DND-41 (cell line): ENCODE results near the gene DDC.
"Not testable (repeated sequence)": the region's sequence is repeated elsewhere in the genome, so short reads cannot be mapped to it uniquely, and the experiment has no call there.

ENCODE experiments used
- EZH2 ChIP-seq: IDR thresholded peaks from 3 replicates; pipeline ENCODE4 v1.6.1; 2012; ENCODE audit warnings: borderline replicate concordance, low read depth, mild to moderate bottlenecking, moderate library complexity, low read length, inconsistent platforms; ENCODE audit not compliant: severe bottlenecking
- TF ChIP-seq, protein P1 (sequence below): IDR thresholded peaks from 2 replicates; pipeline ENCODE4 v1.5.1; 2012; ENCODE audit warnings: borderline replicate concordance, low read length, moderate library complexity, mild to moderate bottlenecking; ENCODE audit not compliant: poor library complexity, severe bottlenecking; ENCODE audit errors: extremely low read depth

DNA sequence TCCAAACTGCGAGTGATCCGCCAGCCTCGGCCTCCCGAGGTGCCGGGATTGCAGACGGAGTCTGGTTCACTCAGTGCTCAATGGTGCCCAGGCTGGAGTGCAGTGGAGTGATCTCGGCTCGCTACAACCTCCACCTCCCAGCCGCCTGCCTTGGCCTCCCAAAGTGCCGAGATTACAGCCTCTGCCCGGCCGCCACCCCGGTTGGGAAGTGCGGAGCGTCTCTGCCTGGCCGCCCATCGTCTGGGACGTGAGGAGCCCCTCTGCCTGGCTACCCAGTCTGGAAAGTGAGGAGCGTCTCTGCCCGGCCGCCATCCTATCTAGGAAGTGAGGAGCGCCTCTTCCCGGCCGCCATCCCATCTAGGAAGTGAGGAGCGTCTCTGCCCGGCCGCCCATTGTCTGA, 106.0 kb downstream of the DDC start:
- TF ChIP-seq, protein P1, sequence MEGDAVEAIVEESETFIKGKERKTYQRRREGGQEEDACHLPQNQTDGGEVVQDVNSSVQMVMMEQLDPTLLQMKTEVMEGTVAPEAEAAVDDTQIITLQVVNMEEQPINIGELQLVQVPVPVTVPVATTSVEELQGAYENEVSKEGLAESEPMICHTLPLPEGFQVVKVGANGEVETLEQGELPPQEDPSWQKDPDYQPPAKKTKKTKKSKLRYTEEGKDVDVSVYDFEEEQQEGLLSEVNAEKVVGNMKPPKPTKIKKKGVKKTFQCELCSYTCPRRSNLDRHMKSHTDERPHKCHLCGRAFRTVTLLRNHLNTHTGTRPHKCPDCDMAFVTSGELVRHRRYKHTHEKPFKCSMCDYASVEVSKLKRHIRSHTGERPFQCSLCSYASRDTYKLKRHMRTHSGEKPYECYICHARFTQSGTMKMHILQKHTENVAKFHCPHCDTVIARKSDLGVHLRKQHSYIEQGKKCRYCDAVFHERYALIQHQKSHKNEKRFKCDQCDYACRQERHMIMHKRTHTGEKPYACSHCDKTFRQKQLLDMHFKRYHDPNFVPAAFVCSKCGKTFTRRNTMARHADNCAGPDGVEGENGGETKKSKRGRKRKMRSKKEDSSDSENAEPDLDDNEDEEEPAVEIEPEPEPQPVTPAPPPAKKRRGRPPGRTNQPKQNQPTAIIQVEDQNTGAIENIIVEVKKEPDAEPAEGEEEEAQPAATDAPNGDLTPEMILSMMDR = not testable (repeated sequence)
- not testable (repeated sequence) for TF ChIP-seq EZH2
